Activated CD8-positive, alpha-beta T cell treated with anti-CD3 and anti-CD28 coated beads for 36 hours (primary cell): ENCODE data around the gene TERF2IP. TPM values are rescaled to one million over a fixed set of nuclear protein-coding genes. Genes with fewer than 3 reads are reported as not detected.
A peak's percentile ranks its signal among the peaks of the same experiment; 100 is the strongest.

Experiments
- ATAC-seq: fragments of 200-7000 bp; cut with Tn5 transposase; one replicate; pipeline ENCODE4 v1.10.0; 2021; ENCODE audit warnings: mild to moderate bottlenecking, moderate library complexity
- CTCF ChIA-PET: fragments of 350-600 bp; sonication (Branson Sonifier 250); formaldehyde crosslinking; loops from one replicate; lab custom pipeline; 2021; ENCODE audit warnings: antibody characterized with exemption; lab: Charles Lee
- POLR2A ChIA-PET: fragments of 350-600 bp; sonication (Branson Sonifier 250); formaldehyde crosslinking; loops from one replicate; lab custom pipeline; 2021; ENCODE audit warnings: antibody characterized with exemption; lab: Charles Lee
- DNase-seq: peaks from one replicate; pipeline ENCODE4 v3.0.0-alpha.2; 2020
- H3K27ac Mint-ChIP-seq: one replicate; pipeline ENCODE4 v1.8.0; 2021; ENCODE audit warnings: mild to moderate bottlenecking, mixed read lengths
- H3K27me3 Mint-ChIP-seq: one replicate; pipeline ENCODE4 v1.8.0; 2021; ENCODE audit warnings: mixed read lengths
- H3K36me3 Mint-ChIP-seq: one replicate; pipeline ENCODE4 v1.8.0; 2021; ENCODE audit warnings: low read depth, mixed read lengths
- H3K4me1 Mint-ChIP-seq: one replicate; pipeline ENCODE4 v1.8.0; 2021; ENCODE audit warnings: low read depth, mixed read lengths
- H3K4me3 Mint-ChIP-seq: one replicate; pipeline ENCODE4 v1.8.0; 2021; ENCODE audit warnings: mild to moderate bottlenecking, moderate library complexity, mixed read lengths
- H3K9me3 Mint-ChIP-seq: one replicate; pipeline ENCODE4 v1.8.0; 2021; ENCODE audit warnings: mixed read lengths
- CTCF ChIP-seq: fragments of 200-600 bp; IDR thresholded peaks from one replicate; pipeline ENCODE4 v1.8.0; 2022; ENCODE audit warnings: antibody characterized with exemption, mild to moderate bottlenecking
- intact Hi-C: fragments of 100-400 bp; cut with micrococcal nuclease; formaldehyde crosslinking; loops from one replicate; pipeline ENCODE4 v1.10.0; 2022
- total RNA-seq, 2 experiments: library from RNA; stranded (reverse); gene quantifications; one replicate each; pipeline ENCODE4 v1.2.3, GENCODE V29; 2021

Gene TERF2IP
- total RNA-seq, 2 experiments from 2014 or later, result 66.3 to 68.1 TPM

DNA sequence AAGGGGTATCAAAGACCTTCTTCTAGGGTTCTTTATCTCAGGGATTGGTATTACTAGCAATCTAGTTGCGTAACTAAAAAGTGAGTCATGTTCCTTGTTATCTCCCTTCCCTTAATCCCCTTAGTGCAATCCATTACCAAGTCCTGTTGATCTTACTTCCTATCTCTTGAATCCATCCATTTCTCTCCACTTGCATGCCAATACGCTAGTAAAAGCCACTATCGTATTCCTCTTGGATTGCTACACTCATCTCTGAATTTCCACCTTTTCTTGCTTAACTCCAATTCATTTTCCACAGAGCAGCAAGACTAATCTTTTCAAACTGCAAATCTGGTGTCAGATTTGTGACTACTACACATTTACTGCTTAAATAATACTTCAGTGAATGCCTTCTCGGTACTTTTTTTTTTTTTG, 22.6 kb upstream of the TERF2IP start:
- peak overlapping the region; percentile 51 for H3K27ac Mint-ChIP-seq
- H3K27me3 Mint-ChIP-seq, result no peaks in the 10 kb centered on the region
- ChIA-PET POLR2A (interaction anchor here (3.2 kb wide), 1 partner anchor 23 kb away, joined by 14 read pairs; the partner anchor contains the start of genes KARS1 and TERF2IP), CTCF (no interaction called here)
- ATAC-seq, result no peak
- no peaks in the 10 kb centered on the region for H3K9me3 Mint-ChIP-seq
- H3K4me1 Mint-ChIP-seq, result peaks cover 46% of the 10 kb centered on the region
- no peak for DNase-seq
- no peak for TF ChIP-seq CTCF
- peaks cover 56% of the 10 kb centered on the region for H3K36me3 Mint-ChIP-seq
- H3K4me3 Mint-ChIP-seq, result no peak overlapping the region
- intact Hi-C loops, result loop anchor here (10.0 kb wide), 1 partner anchor 160 kb away; the partner anchor contains the start of gene TMEM170A

GRCh38 chr16:75626806-75627205, 20.8 kb upstream of the TERF2IP start:
- DNase-seq, result no peak
- no peak for ATAC-seq
- H3K27me3 Mint-ChIP-seq, result no peaks in the 10 kb centered on the region
- H3K4me3 Mint-ChIP-seq, result no peak overlapping the region
- H3K9me3 Mint-ChIP-seq, result no peaks in the 10 kb centered on the region
- peak overlapping the region; percentile 66 for H3K27ac Mint-ChIP-seq
- ChIA-PET POLR2A (interaction anchor here (0.9 to 9.2 kb wide), 6 partner anchors 8 to 21 kb away, joined by 3 to 67 read pairs (median 4); partner anchors contain the start of genes KARS1 and TERF2IP), CTCF (interaction anchor here (1.6 kb wide), 1 partner anchor 154 kb away, joined by 3 read pairs; no protein-coding TSS in a partner anchor)
- H3K4me1 Mint-ChIP-seq, result peaks cover 27% of the 10 kb centered on the region
- TF ChIP-seq CTCF, result no peak
- peaks cover 66% of the 10 kb centered on the region for H3K36me3 Mint-ChIP-seq
- intact Hi-C loops, result loop anchor here (10.0 kb wide), 1 partner anchor 162 kb away; the partner anchor contains the start of gene TMEM170A

DNA sequence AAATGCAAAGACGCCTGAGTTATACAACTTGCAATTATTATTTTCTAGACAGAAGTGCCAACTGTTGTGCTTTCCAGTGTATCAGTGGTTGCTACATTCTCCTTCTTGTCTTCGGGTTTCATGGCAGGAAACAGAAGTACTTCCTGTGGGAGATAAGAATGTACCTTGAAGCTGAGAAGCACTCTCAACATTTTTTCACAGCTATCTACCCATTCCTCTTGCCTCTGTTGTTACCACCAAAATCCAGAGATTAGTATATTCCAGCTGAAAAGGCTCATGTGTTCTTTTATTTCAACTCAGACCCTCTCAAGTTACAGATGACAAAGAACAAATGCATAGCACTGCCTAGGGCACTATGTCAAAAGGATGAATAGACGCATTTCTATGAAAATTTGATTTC, 19.7 kb upstream of the TERF2IP start:
- intact Hi-C loops, result loop anchor here (10.0 kb wide), 1 partner anchor 163 kb away; the partner anchor contains the start of gene TMEM170A
- POLR2A ChIA-PET, result interaction anchor here (3.2 to 9.2 kb wide), 2 partner anchors 15 to 20 kb away, joined by 14 to 67 read pairs; partner anchors contain the start of genes KARS1 and TERF2IP

DNA sequence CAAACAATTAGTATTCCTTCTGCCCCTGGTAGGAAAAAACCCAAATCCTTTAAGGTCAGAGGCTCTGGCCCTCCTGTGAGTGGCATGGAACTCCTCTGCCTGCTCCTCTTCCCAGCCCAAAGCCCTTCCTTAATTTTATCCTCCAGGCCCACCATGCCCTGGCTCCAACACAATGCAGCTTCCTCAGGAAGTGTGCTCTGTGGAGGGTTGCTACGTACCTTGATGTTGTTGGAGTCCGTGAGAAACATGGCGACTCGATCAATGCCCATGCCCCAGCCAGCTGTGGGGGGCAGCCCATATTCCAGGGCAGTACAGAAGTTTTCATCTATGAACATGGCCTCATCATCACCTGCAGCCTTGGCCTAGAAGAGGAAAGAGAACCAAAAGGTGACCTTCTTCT, 19.2 kb upstream of the TERF2IP start:
- CTCF ChIA-PET, result interaction anchor here (0.6 kb wide), 1 partner anchor 8 kb away, joined by 3 read pairs; no protein-coding TSS in a partner anchor
- peak overlapping the region; percentile 82 for H3K27ac Mint-ChIP-seq
- DNase-seq (no peak), ATAC-seq (no peak)
- H3K9me3 Mint-ChIP-seq, result no peaks in the 10 kb centered on the region
- TF ChIP-seq CTCF, result no peak
- intact Hi-C loops, result loop anchor here (10.0 kb wide), 1 partner anchor 164 kb away; the partner anchor contains the start of gene TMEM170A
- no peaks in the 10 kb centered on the region for H3K27me3 Mint-ChIP-seq
- H3K36me3 Mint-ChIP-seq, result peaks cover 73% of the 10 kb centered on the region
- POLR2A ChIA-PET, result interaction anchor here (9.2 kb wide), 1 partner anchor 14 kb away, joined by 67 read pairs; no protein-coding TSS in a partner anchor
- no peak overlapping the region for H3K4me3 Mint-ChIP-seq
- peaks cover 24% of the 10 kb centered on the region for H3K4me1 Mint-ChIP-seq

More for the DNA sequence above, 19.7 kb upstream of the TERF2IP start:
- ATAC-seq (no peak), DNase-seq (no peak)
- H3K36me3 Mint-ChIP-seq, result peaks cover 71% of the 10 kb centered on the region
- H3K27ac Mint-ChIP-seq, result peak overlapping the region; percentile 82
- no peaks in the 10 kb centered on the region for H3K27me3 Mint-ChIP-seq
- no peak for TF ChIP-seq CTCF
- no peaks in the 10 kb centered on the region for H3K9me3 Mint-ChIP-seq
- peaks cover 24% of the 10 kb centered on the region for H3K4me1 Mint-ChIP-seq
- no peak overlapping the region for H3K4me3 Mint-ChIP-seq
- CTCF ChIA-PET, result interaction anchor here (0.6 kb wide), 1 partner anchor 9 kb away, joined by 3 read pairs; no protein-coding TSS in a partner anchor

- Mint-ChIP-seq H3K36me3 (peaks cover 79% of the 10 kb centered on the region), H3K4me3 (no peak overlapping the region), H3K4me1 (peaks cover 24% of the 10 kb centered on the region), H3K27ac (peak overlapping the region; percentile 49), H3K27me3 (no peaks in the 10 kb centered on the region), H3K9me3 (no peaks in the 10 kb centered on the region)
- POLR2A ChIA-PET, result interaction anchor here (0.7 to 9.2 kb wide), 3 partner anchors 14 to 29 kb away, joined by 3 to 67 read pairs (median 44); partner anchors contain the start of genes KARS1 and TERF2IP
- no peak for ATAC-seq
- intact Hi-C loops, result loop anchor here (10.0 kb wide), 1 partner anchor 164 kb away; the partner anchor contains the start of gene TMEM170A
- no peak for DNase-seq
- CTCF ChIA-PET, result no interaction called here
- TF ChIP-seq CTCF, result no peak
Measured at GRCh38 chr16:75629132-75629531, 18.4 kb upstream of the TERF2IP start.
